Endometrial microvascular endothelial cells (primary cell): Measurements from ENCODE around the gene ACTR3. TPM values are rescaled to one million over a fixed set of nuclear protein-coding genes. Genes with fewer than 3 reads are reported as not detected.
"Not testable (repeated sequence)": the region's sequence is repeated elsewhere in the genome, so short reads cannot be mapped to it uniquely, and the experiment has no call there.

Experiments used
- in situ Hi-C: cut with HindIII; loops from 2 replicates; pipeline ENCODE4 v1.10.0; 2017; ENCODE audit warnings: low sequenced_read_pairs, low pct_unique_long_range_greater_than_20kb; ENCODE audit errors: inconsistent ontology term
- total RNA-seq: library from RNA; depleted of rRNA; stranded (reverse); fragments of >200 nt; gene quantifications from one replicate; pipeline ENCODE4 v1.2.3, GENCODE V29; 2015; ENCODE audit errors: inconsistent ontology term

Gene ACTR3
- 468 TPM for total RNA-seq

DNA sequence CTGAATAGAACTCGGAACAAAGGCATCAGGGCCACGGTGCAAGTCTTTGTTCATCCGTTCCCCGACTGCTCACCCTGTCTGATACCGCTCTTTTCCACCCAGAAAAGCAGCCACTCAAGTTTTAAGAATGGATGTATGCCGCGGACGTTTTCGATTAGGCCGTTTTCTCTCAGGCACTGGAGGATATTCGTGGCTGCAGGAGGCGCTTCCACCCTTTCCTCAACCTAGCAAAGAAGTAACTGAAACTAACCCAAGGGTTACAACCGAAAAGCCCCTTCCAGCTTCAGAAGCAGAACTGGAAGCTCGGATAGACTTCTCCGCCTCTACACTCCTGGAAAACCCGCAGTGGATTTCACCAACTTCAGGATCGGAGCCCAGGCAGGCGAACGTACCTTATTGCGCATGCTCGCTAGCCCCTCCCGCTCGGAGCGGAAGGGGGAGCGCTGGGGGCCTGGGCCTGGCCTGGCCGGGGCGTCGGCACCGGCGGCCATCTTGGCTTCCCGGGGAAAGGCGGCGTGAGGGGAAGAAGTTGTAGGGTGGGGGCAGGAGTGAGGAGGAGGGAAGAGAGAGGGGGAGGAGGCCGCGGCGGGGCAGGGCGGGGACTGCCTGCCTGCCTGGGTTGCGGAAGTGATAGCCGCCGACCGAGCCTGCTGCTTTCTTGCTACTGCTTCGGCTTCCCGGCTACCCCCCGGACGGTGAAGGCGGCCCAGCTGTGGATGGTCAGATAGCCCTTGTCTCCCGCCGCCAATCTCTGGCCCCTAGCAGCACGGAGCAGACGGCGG lies at the start of gene ACTR3:
TSS of gene ACTR3 (plus strand) at position 619 of the 782 bp plus-strand sequence. CDS start 191 bp downstream, outside the sequence.
- in situ Hi-C loops, result loop anchor here (10.0 to 25.0 kb wide), 2 partner anchors 45 to 127 kb away; partner anchors contain the start of gene SLC35F5

DNA sequence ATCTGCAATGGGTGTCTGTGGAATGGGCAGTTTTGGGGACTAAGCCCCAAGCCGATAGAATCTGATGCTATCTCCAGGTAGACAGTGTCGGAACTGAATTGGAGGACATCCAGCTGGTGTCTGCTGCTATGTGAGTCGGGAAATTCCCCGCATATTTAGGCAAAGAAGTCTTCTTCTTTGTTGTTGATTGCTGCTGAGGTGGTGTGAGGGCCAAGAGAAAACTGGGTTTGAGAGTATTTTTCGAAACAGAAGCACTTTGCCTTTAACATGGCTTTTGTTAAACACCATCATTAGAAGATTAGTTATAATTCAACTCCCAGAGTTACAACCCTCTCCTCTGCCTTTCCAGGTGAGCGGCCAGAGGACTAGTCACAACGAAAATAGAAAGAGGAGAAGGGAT lies 49.4 kb upstream of the ACTR3 start:
- in situ Hi-C loops, result no loop called here

GRCh38 chr2:113842919-113843736 lies 46.8 kb upstream of the ACTR3 start:
- in situ Hi-C loops, result no loop called here

- in situ Hi-C loops, result not testable (repeated sequence)
These were observed 46.2 kb upstream of the ACTR3 start for GRCh38 chr2:113843737-113844050.

DNA sequence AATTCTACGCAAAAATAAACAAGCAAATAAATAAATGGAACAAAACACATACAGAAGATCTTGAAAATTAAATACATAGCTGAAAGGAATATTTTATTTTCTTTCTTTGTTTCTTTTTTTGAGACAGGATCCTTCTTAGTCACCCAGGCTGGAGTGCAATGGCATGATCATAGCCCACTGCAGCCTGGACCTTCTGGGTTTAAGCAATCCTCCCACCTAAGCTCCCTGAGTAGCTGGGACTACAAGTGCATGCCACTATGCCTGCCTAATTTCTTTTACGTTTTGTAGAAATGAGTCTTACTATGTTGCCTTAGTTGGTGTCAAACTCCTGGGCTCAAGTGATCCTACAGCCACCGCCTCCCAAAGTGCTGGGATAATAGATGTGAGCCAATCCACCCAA lies 44.6 kb upstream of the ACTR3 start:
- in situ Hi-C loops, result no loop called here

- in situ Hi-C loops, result not testable (repeated sequence)
These were observed 44.1 kb upstream of the ACTR3 start for GRCh38 chr2:113845796-113846195.

DNA sequence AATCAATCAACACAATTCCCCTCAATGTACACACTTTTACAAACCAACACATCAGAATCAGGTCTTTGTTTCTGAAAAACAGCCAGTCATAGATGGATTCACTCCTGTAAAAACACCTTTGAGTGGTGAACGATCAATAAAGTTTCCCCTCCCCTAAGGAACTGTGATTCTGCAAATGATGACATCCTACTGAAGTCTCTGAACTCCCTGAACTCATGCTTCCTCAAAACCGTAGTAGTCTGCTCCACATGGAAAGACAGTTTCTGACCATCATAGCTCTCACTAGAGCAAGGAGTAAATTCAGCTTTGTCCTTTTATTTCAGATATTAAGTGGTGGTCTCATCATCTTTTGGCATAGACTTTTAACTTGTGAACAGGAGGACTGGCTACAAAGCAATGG lies 43.5 kb upstream of the ACTR3 start:
- in situ Hi-C loops, result no loop called here

- in situ Hi-C loops, result no loop called here
These were observed 42.7 kb upstream of the ACTR3 start for GRCh38 chr2:113847144-113847543.

DNA sequence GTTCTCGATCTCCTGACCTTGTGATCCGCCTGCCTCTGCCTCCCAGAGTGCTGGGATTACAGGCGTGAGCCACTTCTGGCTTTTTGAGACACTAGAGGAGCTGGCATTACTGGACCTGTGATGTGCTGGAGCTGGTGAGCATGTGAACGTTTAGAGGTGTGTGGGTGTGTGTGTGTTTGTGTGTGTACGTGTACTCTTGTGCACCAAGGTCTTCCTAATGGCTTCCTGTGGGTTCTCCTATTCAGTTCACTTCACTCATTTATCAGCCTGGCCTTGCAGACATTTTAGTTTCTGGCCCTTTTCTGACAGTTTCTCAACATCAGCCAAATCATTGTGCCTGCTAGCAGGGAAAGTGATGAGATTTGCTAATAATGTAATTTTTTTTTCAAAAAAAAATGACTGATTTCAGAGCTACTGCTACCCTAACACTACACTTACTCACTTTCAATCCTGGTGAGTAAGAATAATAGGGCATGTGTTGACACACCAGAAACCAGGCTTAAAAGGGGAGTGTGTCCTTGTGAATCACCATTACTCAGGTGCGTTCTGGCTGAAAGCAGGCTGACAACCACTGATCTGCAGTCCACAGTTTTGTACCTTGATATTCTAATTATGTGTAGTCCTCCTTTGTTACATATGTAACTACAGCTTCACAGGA lies 41.0 kb upstream of the ACTR3 start:
- in situ Hi-C loops, result no loop called here

DNA sequence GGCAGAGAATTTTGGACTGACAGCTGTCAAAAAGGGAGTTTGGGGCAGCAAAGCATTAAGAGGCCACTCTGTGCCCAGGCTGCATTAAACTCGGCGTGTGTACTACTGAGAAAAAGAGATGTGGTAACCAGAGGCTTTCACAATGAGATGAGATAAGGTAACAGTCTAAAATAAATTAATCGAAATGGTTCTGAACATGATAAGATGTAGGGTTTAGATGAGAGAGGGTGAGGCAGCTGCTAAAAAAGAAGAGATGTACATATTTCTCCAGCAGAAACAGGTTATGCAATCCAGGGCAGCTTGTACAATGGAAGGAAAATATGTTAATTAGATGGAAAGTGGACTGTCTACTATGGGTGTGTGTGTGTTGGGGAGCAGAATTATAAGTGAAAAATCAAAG lies 39.2 kb upstream of the ACTR3 start:
- in situ Hi-C loops, result no loop called here

DNA sequence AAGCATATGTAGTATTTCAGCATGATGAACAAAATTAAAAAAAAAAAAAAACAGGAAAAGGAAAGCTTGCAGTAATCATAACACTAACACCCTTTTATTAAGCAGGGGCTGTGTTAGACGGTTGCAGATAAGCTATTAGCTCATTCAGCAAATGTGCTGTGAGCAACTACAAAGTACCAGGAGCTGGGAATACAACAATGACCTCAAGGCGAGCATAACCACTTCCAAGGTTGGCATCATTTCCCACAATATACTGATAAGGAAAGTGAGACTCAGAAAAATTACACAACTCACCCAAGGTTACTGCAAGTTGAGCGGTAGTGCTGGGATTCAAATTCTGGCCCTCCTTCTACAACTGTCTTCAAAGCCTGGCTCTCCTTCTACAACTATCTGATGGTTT lies 38.2 kb upstream of the ACTR3 start:
- in situ Hi-C loops, result no loop called here

- in situ Hi-C loops, result no loop called here
These were observed 35.7 kb upstream of the ACTR3 start for GRCh38 chr2:113854208-113854607.

GRCh38 chr2:113854970-113855740 lies 34.7 kb upstream of the ACTR3 start:
- in situ Hi-C loops, result no loop called here

DNA sequence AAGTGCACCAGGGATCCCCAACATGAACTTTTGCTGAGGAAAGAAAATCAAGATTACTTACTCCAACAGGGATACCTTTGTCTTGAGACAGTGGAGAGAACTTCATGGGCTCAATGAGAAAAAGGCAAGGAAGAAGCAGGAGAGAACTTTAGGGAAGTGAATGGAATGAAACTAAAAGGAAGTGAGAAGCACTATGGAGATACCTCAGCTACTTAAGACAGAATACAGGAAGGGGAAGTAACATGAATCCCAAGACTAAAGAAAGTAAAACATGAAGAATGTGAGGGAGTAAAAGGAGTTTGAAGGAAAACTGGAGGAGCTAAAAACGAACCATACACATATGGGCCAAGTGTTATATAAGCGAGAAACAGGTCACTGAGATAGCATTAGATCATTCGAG lies 32.4 kb upstream of the ACTR3 start:
- in situ Hi-C loops, result no loop called here

GRCh38 chr2:113858764-113859163 lies 31.1 kb upstream of the ACTR3 start:
- in situ Hi-C loops, result no loop called here

- in situ Hi-C loops, result no loop called here
These were observed 28.1 kb upstream of the ACTR3 start for GRCh38 chr2:113861740-113862139.

DNA sequence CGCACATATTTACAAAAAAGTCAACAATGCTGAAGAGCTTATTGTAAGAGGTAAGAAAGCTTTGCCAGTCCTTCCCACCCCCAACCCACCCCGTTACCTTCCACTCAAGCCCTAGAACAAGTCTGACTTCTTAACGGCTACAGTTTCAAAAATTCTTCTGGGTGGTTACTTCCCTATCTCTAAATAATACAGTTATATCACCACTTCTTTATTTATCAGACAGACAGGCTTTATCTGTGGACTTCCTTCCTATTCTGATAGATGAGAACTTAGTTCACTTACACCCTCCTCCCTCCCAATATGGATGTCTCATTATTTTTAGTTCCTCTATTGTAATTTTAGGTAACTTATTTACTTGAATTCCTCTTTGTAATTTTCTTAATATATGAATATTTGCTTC lies 26.7 kb upstream of the ACTR3 start:
- in situ Hi-C loops, result no loop called here

DNA sequence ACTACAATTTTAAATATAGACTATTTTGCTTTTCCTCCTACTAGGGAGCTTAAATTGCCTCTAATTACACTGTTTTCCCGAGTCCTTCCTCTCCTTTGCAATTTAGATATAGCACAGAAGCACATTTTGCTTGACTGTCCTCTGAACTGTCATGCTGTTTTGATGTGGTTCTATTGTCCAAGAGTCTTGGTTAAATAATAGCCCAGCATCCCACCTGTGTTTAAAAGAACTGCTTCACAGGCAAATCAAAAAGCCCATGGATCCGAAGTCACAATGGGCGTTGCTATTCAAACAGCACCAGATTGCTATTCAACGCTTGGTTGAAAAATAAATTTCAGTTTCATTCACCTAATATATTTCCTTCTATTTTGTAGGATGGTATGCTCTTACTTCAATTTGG lies 22.3 kb upstream of the ACTR3 start:
- in situ Hi-C loops, result no loop called here

DNA sequence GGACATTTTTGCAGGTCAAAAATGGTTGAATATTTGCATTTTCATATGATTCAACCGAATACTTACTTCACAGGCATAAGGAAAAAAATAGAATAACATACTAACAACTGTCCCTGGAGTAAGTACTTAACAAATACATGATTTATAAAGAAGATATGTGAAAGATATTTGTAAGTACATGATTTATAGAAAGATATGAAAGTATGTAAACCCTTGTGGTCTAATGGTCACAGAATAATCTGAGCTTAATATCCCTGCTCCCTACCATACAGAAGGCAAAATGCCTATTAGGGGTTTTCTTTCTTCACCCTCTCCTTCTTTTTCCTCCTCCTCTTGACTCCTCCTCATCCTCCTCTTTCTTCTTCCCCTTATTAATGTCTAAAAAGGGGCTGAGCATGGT lies 20.6 kb upstream of the ACTR3 start:
- in situ Hi-C loops, result no loop called here
